Measurements from ENCODE around the gene DISP3. TPM values are rescaled to one million over a fixed set of nuclear protein-coding genes. Genes with fewer than 3 reads are reported as not detected.
A peak's percentile ranks its signal among the peaks of the same experiment; 100 is the strongest.

Gene DISP3
- total RNA-seq, 1 donor from 2014 or later = 179 TPM

DNA sequence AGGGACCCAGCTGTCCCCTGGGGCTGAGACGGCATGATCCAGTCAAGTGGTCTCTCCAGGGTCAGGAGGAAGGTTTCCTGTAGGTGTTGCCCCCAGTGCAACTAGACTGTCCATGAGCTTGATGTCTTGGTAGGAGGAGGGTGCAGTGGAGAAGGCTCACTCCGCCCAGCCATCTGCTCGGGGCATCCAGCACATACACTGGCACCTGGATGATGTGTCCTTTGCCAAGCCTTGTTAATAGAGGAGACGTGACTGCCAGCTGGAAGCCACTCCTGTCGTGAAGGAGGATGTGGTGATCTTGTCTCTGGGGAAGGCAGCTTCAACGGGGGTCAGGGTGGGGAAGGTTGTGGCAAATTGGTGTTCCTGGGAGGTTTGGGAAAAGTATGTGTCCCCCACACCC is 6.2 kb downstream of the DISP3 start:
- TF ChIP-seq, protein P1, sequence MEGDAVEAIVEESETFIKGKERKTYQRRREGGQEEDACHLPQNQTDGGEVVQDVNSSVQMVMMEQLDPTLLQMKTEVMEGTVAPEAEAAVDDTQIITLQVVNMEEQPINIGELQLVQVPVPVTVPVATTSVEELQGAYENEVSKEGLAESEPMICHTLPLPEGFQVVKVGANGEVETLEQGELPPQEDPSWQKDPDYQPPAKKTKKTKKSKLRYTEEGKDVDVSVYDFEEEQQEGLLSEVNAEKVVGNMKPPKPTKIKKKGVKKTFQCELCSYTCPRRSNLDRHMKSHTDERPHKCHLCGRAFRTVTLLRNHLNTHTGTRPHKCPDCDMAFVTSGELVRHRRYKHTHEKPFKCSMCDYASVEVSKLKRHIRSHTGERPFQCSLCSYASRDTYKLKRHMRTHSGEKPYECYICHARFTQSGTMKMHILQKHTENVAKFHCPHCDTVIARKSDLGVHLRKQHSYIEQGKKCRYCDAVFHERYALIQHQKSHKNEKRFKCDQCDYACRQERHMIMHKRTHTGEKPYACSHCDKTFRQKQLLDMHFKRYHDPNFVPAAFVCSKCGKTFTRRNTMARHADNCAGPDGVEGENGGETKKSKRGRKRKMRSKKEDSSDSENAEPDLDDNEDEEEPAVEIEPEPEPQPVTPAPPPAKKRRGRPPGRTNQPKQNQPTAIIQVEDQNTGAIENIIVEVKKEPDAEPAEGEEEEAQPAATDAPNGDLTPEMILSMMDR (IDR thresholded peaks at IDR 0.05; ENCODE audit: partially characterized antibody, unreplicated experiment) = no peak
- peaks cover 69% of the 10 kb centered on the region for H3K4me1 Mint-ChIP-seq (ENCODE audit: low read depth, unreplicated experiment)
- no peak for DNase-seq
- H3K27ac Mint-ChIP-seq (ENCODE audit: unreplicated experiment) = peak overlapping the region; percentile 20
- H3K36me3 Mint-ChIP-seq (ENCODE audit: unreplicated experiment) = no peaks in the 10 kb centered on the region
- H3K9me3 Mint-ChIP-seq (ENCODE audit: unreplicated experiment) = peaks cover 9% of the 10 kb centered on the region
- H3K27me3 Mint-ChIP-seq (ENCODE audit: unreplicated experiment) = peaks cover 12% of the 10 kb centered on the region
- peak overlapping the region; percentile 74 for H3K4me3 Mint-ChIP-seq (ENCODE audit: unreplicated experiment)

DNA sequence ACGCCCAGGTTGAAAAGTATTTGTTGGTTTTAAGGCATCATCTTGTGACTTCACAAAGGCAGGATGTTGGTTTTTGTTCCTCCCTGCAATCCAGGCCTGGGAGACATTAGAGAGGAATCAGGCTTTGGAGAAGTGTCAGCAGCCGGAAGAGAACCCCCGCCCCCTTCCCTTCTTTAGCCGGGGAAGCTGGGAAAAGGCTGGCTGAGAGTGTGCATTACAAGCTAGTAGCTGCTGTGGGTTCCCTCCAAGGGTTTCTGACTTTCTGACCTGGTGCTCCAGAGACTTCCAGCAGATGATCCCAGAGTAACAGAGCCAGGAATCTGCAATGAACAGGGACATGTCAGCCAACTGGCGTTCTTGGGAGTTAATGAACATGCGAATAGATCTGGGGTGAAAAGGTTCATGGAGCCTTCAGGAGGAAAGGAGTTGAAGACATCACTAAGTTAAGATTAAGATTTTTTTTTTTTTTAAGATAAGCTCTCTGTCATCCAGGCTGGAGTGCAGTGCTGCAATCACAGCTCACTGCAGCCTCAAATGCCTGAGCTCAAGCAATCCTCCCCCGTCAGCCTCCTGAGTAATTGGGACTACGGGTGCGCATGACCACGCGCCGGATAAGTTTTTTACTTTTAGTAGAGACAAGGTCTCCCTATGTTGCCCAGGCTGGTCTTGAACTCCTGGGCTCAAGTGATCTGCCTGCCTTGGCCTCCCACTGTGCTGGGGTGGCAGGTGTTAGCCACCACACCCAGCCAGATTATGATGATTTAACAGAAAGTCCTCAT is 7.5 kb downstream of the DISP3 start:
- H3K4me3 Mint-ChIP-seq (ENCODE audit: unreplicated experiment) = peak overlapping the region; percentile 74
- H3K27me3 Mint-ChIP-seq (ENCODE audit: unreplicated experiment) = peaks cover 7% of the 10 kb centered on the region
- H3K9me3 Mint-ChIP-seq (ENCODE audit: unreplicated experiment) = peaks cover 5% of the 10 kb centered on the region
- no peaks in the 10 kb centered on the region for H3K36me3 Mint-ChIP-seq (ENCODE audit: unreplicated experiment)
- TF ChIP-seq, protein P1 (IDR thresholded peaks at IDR 0.05; ENCODE audit: partially characterized antibody, unreplicated experiment) = no peak
- peaks cover 57% of the 10 kb centered on the region for H3K4me1 Mint-ChIP-seq (ENCODE audit: low read depth, unreplicated experiment)
- no peak for DNase-seq
- H3K27ac Mint-ChIP-seq (ENCODE audit: unreplicated experiment) = peak overlapping the region; percentile 40

DNA sequence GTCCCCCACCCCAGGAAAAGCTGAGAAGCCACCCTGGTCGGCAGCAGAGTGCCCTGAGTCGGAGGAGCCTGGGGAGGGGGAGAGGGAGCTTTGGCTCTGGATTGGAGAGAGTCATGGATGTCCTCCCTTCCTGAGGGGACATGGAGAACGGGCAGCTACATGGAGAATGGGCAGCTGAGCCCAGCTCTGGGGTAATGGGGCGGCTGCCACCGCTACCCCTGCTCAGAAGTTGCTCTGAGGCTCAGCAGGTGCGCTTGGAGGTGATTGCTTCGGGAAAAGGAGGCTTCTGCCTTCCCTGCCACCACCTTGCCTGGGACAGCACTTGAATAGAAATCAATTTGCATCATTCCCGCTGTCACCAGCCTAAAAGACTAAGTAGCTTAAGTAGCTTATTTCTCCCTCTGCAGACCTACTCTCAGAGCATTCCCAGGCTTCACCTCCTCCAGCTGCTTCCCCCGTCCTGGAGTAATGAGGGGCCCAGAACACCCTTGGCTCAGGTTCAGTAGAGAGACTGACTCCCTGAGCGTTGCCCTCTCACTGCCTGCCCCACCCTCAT is 8.3 kb downstream of the DISP3 start:
- Mint-ChIP-seq H3K9me3 (ENCODE audit: unreplicated experiment) (peaks cover 3% of the 10 kb centered on the region), H3K36me3 (ENCODE audit: unreplicated experiment) (no peaks in the 10 kb centered on the region)

DNA sequence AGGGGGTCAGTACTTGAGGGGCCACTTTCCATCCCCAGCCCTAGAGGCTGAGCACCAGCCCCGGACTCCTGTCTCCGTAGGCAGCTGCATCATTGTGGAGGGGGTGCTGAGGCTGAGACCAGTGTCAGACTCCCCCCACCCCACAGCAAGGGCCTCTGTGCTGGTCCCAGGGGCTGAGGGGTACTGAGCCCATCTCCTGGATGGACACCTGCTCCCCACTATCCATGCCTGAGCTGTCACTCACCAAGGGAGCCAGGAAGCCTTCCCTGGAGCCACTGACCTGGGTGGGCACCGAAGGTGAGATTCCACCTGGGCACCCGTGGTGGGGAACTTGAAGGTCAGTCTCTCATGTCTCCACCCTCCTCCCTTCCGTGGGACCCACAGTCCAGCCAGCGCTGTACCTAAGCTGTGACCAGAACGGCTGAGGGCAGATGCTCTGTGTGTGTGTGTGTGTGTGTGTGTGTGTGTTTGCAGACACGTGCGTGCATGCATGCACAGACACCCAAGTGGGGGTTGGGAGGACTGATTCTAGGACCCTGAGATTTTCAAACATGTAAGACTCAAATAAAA is 9.3 kb downstream of the DISP3 start:
- TF ChIP-seq, protein P1 (IDR thresholded peaks at IDR 0.05; ENCODE audit: partially characterized antibody, unreplicated experiment) = no peak
- Mint-ChIP-seq H3K27ac (ENCODE audit: unreplicated experiment) (no peak overlapping the region), H3K27me3 (ENCODE audit: unreplicated experiment) (peaks cover 6% of the 10 kb centered on the region), H3K9me3 (ENCODE audit: unreplicated experiment) (peaks cover 4% of the 10 kb centered on the region), H3K4me1 (ENCODE audit: low read depth, unreplicated experiment) (peaks cover 41% of the 10 kb centered on the region), H3K36me3 (ENCODE audit: unreplicated experiment) (no peaks in the 10 kb centered on the region), H3K4me3 (ENCODE audit: unreplicated experiment) (peak overlapping the region; percentile 30)
- DNase-seq = no peak

More for the DNA sequence above, 8.3 kb downstream of the DISP3 start:
- H3K27me3 Mint-ChIP-seq (ENCODE audit: unreplicated experiment) = peaks cover 5% of the 10 kb centered on the region
- no peak overlapping the region for H3K27ac Mint-ChIP-seq (ENCODE audit: unreplicated experiment)
- H3K4me1 Mint-ChIP-seq (ENCODE audit: low read depth, unreplicated experiment) = peaks cover 49% of the 10 kb centered on the region
- TF ChIP-seq, protein P1 (IDR thresholded peaks at IDR 0.05; ENCODE audit: partially characterized antibody, unreplicated experiment) = no peak
- peak overlapping the region; percentile 35 for H3K4me3 Mint-ChIP-seq (ENCODE audit: unreplicated experiment)
- no peak for DNase-seq
